Stimulated activated CD4-positive, alpha-beta T cell treated with anti-CD3 and anti-CD28 coated beads, Interleukin-1b, Interleukin-23, amount 100 ng/mL, for 1 hour (primary cell): ENCODE results near the gene KLHL1.
"Not testable (repeated sequence)": the region's sequence is repeated elsewhere in the genome, so short reads cannot be mapped to it uniquely, and the experiment has no call there.

ENCODE experiments used
- DNase-seq, 2 donors: peaks; one replicate each; pipeline ENCODE4 v3.0.0-alpha.2; 2020; ENCODE audit warnings: low read depth in 2 of 2

The KLHL1 gene, protein sequence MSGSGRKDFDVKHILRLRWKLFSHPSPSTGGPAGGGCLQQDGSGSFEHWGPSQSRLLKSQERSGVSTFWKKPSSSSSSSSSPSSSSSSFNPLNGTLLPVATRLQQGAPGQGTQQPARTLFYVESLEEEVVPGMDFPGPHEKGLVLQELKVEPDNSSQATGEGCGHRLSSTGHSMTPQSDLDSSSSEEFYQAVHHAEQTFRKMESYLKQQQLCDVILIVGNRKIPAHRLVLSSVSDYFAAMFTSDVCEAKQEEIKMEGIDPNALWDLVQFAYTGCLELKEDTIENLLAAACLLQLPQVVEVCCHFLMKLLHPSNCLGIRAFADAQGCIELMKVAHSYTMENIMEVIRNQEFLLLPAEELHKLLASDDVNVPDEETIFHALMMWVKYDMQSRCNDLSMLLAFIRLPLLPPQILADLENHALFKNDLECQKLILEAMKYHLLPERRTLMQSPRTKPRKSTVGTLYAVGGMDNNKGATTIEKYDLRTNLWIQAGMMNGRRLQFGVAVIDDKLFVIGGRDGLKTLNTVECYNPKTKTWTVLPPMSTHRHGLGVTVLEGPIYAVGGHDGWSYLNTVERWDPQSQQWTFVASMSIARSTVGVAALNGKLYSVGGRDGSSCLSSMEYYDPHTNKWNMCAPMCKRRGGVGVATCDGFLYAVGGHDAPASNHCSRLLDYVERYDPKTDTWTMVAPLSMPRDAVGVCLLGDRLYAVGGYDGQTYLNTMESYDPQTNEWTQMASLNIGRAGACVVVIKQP

DNA sequence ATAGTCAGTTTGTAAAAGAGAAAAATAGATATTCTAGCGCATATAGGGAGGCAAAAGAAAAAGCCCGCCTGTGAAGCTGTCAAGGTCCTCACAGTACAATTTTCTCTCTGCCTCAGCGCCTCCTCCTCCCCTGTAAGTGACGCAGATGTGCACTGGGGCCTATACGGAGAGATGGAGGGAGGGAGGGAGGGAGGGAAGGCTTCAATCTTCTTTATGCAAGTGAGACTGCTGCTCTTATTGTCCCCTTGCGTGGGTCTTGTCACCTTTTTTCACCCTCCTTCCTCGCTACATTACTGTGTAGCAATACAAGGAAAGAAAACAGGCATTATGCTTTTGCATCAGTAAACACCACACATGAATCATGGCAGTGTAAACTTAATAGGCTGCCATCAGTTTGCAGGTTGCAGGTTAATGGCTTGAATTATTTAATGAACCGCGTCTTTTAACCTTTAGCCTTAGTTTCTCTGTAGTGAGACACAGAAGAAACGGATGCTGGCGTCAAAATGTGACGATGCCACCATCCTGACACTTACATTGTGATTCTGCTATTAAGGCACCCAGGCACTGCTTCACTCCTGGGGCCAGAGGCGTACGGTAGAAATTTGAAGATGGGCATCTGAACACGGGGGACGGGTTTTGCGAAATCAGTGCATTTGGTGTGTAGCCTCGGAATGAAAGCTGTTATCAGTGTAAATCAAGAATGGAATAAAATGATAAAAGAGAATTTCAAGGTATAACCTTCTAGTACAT, at the start of gene KLHL1:
Gene KLHL1, minus strand, starts transcription at position 97 of the 750 bp plus-strand sequence. CDS start 753 bp downstream, outside the sequence.
- DNase-seq: no peak

DNA sequence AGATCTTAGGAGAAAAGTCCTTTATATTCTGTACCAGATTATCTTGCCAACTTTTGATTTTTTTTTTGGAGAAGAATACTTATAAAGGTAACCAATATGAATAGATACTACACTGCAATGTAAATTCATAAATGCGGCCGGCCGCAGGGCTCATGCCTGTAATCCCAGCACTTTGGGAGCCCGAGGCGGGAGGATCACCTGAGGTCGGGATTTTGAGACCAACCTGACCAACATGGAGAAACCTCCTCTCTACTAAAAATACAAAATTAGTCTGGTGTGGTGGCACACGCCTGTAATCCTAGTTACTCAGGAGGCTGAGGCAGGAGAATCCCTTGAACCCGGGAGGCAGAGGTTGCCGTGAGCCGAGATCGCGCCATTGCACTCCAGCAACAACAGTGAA, 34.4 kb upstream of the KLHL1 start:
- DNase-seq: not testable (repeated sequence)

DNA sequence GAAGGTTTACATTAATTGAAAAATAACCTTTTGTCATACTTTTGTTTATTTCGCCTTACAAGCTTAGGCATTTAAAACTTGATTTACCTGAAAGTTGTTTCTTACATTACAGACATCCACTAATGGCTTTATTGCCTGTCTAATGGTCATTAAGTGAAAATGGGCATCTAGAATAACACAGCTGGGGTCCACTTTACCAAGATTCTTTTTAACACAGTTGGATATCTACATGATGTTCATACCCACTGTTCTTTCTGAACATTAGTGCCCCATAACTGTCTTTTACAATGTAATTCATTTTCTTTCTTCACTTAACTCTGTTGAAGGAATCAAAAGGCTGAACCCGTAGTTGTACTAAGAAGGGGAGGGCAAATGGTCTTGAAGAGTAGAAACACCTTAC, 19.8 kb upstream of the KLHL1 start:
- no peak for DNase-seq

DNA sequence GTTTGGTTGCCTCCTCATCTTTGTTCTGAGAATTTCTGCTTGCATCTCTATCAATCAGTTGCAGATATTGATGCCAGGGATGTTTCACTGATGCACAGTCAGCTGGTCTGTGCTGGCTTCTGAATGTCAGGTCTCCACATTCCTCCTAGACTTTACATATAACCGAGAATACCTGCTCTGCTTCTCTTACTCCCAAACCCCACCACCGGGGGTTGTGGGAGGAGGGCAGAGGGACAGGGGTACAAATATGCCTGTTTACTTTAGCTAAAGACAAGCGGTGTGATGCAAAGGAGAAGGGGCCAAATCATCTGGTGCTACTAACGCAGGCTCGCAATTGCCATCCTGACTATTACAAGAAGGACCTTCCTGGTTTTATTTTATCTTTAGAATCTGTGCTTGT, 17.4 kb upstream of the KLHL1 start:
- DNase-seq: no peak

DNA sequence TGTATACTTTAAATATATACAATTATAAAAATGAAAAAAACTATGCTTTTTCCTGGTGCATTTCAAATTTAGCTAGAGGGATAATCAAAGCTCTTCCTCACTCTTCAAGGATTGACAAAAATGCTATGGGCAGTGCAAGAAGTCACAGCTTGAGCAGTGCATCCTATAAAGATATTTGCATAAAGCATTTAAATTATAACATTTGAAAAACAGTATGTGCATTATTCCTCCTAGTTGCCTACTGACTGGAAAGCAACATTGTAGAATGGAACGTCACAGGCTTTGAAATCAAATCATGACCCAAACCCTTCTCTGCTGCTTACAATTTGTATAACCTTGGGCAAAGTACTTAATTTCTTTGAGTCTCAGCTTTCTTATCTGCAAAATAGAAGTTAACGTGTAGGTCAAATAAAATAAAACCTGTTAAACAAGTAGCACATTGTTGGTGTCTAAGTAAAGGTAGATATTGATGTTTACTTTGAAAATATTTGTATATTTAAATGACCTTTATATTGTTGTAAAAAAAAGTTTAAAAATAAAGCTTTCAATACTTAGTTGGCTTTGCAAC, 9.2 kb upstream of the KLHL1 start:
- no peak for DNase-seq

DNA sequence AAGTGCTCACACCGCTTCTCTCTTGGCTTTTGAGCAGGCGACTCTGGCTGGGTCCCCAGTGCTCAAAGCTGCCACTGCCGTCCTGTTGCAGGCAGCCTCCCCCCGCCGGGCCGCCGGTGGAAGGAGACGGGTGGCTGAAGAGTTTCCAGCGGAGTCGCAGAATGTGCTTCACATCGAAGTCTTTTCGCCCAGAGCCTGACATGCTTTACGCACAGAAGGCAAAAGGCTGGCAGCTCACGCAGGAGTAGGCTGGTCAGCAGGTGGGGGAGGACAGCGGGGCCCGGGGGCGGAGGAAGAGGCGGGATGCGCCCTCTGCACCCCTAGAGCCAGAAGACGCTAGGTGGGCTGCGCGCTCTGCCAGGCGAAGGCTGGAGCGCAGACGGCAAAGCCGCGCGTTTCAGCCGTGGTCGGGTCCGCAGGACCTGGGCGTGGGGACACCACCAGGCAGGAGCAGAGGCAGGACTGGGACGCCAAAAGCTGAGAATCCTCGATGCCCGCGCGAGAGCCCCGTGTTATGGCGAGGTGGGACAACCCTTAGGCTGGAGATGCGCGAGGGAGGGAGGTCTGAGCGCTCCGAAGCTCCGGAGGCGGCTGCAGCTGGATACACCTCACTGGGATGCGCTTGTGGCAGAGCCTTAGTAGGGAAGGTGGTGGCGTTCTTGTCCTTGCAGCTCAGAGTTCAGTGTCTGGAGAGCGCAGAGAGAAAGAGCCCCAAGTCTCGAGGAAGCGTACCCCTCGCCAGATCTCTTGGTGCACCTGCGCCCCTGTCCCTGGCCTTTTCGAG, 562 bp downstream of the KLHL1 start, which contains the start of gene ATXN8OS:
Gene ATXN8OS, plus strand, starts transcription at position 329 of the 784 bp plus-strand sequence.
- DNase-seq: no peak

DNA sequence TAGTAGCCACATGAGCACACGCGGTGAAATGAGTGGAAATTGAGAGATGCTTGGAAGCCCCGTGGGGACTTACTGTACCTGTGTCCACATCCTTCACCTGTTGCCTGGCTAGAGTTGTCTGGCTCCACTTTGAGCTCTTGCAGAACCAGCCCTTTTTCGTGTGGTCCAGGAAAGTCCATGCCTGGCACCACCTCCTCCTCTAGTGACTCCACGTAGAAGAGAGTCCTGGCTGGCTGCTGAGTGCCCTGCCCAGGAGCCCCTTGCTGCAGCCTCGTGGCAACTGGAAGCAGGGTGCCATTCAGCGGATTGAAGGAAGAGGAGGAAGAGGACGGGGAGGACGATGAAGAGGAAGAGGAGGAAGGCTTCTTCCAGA, 1.1 kb downstream of the KLHL1 start:
- DNase-seq: no peak

DNA sequence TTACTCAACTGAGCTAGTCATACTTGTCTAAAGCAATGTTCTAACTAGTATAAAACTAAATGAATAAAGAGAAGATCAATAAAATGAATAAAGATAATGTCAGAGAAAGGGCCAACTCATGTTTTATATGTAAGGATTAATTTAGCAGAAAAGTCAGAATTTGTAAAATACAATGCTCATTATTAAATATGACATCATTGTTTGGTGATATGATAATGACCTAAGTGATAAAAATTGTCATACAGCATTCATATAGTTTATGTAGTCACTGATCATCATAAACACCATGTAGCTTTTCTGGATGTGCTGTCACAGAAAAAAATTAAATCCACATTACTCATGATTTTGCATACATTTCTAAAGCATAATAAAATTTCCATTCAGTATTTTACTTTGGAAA, 3.8 kb downstream of the KLHL1 start:
- DNase-seq: no peak

DNA sequence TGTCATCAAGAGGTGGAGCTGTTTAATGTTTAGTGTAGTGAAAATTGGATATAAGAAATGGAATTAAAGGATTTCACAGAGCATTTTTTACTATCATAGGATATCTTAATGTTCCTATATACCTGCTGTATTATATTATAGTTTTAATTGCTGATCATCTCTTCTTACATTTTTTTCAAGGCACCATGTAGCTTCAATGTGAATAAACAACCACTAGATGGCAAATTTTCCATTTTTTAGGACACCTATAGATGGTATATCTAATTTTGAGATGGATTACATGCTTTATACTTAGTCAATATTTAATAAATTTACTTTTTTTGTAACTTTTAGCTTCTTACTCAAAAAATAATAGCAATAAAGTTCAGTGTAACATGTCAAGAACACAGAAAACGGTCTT, 9.6 kb downstream of the KLHL1 start:
- no peak for DNase-seq

DNA sequence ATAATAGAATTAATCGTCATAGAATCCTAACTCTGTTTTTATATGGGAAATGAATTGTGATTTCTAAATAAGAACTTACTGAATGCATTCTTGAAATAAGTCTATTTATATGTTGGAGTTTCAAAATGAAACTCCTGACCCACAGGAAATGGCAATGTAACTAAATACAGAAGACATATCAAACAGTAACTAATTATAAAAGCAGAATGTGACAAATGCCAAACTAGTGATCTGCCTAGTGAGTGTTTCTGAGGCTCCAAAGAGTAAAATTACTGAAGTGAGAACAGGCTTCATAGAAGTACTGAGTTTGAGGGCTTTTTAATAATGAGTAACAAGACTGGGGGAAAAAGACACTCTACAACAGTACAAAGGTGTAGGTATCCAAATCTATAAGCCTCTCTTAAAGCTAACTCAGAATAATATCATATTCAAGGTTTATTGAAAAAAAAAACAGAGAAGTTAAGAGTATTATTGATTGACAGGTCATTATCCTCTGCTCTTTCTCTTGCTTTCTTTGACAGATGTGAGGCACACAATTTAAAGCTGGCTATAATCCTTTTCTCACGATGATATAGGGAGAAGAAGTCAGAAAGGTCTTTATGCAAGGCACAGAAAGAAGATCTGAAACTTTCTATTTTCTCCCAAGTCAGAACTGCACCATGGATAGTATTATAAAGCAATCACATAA, 18.1 kb downstream of the KLHL1 start:
- DNase-seq: no peak

DNA sequence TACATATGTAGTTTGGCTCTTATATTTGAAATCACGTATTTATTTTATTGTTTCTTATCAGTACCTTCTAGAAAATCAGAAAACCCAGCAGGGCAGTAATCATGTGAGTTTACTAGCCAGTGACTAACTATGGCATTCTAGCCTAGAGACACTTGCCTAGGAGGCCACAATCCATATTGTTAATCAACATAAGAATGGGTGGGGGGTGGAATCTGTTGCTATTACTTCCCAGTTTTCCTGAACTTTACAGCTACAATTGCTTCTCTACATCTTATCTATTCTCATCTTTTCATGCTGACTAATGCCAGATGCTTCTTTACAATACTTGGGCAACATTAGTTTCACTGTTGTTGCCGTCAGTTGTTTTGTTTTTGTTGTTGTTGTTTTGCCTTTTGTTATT, 19.3 kb downstream of the KLHL1 start:
- no peak for DNase-seq

DNA sequence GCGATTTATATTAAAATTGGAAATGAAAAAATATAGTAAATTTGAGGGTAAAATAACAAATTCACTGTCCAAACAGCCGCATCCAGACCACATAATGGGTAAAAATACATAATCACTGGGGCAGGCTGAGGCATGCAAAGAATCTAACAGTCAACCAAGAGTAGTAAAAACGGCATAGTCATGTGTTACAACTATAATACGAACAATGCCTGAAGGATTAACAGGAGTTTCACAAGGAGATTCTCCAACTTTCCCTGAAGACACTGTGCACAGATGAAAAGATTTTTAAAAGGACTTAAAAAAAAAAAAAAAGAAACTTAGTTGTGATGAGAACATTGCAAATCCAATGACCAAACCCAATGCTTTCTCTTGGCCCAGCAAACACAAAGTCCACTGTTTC, 21.0 kb downstream of the KLHL1 start:
- no peak for DNase-seq

DNA sequence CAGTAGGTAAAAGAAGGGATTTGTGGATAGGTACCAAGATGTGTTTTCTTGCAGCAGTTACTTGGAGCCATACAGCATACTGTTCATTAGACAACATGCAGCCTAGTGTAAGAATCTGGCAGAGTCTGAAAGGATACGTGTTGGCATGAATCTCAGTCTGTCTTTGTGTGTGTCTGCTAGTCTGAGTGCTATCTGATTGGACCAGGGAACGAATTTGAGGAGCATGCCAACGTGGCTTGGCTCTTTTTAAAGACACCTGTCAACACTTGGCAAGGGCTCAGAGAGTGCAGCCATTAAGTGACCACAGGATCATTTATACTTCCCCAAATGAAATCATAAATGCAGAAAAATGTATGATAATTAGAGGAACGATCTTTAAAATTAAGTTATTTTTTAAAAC, 28.2 kb downstream of the KLHL1 start:
- no peak for DNase-seq

DNA sequence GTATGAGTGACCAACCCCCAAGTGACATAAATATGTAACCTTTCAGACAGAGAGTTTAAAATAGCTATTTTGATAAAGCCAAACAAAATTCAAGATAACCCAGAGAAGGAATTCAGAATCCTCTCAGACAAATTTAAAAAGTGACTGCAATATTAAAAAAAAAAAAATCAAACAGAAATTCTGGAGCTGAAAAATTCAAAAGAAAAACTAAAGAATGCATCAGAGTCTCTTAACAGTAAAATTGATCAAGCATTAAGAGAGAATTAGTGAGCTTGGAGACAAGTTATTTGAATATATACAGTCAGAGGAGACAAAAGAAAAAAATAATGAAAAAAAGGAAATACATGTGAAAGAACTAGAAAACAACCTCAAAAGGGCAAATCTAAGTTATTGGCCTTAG, 53.7 kb downstream of the KLHL1 start:
- DNase-seq: no peak

DNA sequence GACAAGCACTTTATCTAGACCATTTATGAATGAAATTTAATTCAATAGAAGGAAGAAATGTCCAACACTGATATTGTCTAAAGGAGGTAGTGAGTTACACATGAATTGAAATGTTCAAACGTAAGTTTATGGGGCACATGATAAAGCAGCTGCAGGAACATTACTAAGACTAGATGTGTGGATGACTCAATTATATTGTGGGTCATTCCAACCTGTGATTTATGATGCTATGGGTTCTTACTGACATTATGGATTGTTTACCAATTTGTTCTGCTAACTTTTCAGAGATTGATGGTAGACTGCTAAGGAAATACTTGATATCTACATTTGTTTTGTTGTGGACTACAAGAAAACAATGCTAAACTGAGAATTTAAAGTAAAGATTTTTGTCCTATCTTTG, 56.7 kb downstream of the KLHL1 start:
- no peak for DNase-seq

DNA sequence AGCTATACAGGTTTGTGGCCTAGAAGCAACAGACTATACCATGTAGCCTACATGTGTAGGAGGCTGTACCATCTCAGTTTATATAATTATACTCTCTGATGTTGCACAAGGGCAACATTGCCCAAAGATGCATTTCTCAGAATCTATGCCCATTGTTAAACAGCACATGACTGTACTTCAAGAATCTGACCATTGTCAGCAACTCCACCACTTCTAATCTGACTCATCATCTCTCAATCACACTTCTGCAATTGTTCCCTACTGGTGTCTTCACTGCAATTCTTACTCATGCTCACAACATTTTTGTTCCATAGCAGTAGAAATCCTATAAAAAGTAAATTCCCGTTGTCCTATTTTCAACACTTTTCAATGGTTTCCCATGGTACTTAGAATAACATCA, 64.6 kb downstream of the KLHL1 start:
- DNase-seq: no peak

DNA sequence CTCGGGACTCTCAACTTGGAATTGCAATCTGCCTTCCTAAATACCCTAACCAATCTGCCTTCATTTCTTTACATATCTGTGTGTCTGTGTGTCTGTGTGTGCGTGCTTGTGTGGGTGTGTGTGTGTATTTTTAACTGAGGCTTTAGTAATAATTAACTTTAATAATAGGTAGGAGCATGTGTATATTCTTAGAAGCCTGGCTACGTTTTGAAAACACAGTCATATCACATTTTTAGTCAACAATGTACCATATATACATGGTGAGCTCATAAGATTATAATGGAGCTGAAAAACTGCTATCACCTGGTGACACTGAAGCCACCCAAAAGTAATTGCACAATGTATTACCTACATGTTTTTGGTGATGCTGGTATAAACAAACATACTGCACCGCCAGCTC, 66.1 kb downstream of the KLHL1 start:
- no peak for DNase-seq

DNA sequence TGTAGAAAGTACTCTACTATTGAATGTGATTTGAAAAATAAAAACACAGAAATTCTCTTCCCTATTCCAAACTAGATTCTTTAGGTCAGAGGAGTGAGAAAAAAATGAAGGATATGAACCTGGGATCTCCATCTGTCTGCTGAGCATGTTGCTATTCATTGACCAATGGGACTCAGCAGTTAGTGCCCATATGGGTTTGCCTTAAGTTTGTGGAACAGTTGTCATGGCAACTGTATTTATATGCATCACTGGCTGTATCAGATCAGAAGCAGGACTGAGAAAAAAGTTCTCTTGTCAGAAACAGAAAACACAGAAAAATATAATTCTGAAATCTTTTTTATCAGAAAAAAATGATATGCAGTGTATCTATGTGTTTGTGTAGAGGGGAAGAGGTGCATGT, 74.0 kb downstream of the KLHL1 start:
- DNase-seq: no peak

DNA sequence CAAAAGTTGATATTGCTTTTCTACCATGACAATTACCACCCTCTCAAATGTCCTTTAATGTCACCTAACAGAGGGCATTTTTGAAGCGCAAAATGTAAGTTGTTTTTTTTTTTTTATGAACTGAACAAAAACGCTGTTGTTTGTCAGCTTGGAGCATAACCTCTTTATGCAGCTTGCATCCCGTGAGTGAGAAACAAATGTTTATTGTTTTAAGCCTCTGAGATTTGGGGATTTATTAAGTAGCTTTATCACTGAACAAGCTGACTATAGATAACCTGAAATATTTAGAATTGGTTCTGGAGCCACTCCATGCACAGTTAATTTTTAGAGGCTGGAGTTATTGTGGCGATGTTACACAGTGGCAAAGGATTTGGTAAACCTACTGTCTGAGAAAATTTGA, 80.7 kb downstream of the KLHL1 start:
- no peak for DNase-seq

DNA sequence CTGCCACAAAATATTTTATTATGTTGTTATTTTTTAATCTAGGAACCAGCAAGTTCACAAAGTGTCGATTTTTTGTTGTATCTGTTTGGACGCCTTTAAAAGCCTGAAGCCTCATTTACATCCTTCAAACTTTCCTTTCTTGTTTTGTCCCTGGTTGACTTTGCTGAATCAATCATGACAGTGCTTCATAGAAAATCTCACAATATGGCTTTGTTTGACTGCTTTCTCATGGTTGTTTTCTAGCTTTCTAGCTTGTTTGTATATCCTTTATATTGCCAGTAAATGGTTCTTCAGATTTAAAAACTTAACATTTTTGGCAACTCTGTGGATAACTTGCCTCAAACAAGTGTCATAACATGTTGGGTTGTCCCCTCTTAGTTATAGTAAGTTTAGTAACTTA, 84.7 kb downstream of the KLHL1 start:
- DNase-seq: no peak

DNA sequence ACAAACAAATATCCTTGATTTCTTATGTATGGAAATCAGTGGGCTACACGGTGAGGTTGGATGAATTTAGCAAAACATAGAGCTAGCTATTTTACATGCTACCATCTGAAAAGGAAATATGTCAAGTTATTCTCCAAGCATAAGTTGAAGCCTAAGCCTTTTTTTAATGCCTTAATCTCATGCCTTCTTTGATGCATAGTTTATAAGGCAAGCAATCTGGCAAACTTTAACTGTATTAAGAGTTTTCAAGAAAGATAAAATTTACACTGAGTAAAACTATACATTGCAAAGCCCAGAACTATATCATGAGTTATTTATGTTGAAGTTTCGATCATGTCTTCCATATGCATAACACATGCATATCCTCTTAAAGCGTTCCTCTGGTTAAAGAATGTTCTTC, 85.6 kb downstream of the KLHL1 start:
- no peak for DNase-seq
